Stomach (tissue), 9 donors: ENCODE data around the gene ATP6V0D1. TPM values are rescaled to one million over a fixed set of nuclear protein-coding genes. Genes with fewer than 3 reads are reported as not detected.
A peak's percentile ranks its signal among the peaks of the same experiment; 100 is the strongest.

Source experiments
- DNase-seq, 2 donors: peaks; one replicate each; pipeline versions ENCODE4 v3.0.0 to v3.0.0-alpha.2; 2013 to 2019
- H3K27ac ChIP-seq, 5 donors: fragments of 200-600 bp in 4 of 5; sonication (generic) in 4 of 5; one replicate each; pipeline ENCODE4 v1.5.1; 2013 to 2019; ENCODE audit warnings: mild to moderate bottlenecking in 1 of 5, moderate library complexity in 1 of 5
- H3K27me3 ChIP-seq, 3 donors: fragments of 200-600 bp; sonication (generic); one replicate each; pipeline ENCODE4 v1.5.1; 2017 to 2019; ENCODE audit warnings: mixed run types in 1 of 3
- H3K36me3 ChIP-seq, 4 donors: fragments of 200-600 bp; sonication (generic); 1 replicate in 3 of 4; 2 replicates in 1 of 4; pipeline ENCODE4 v1.5.1; 2016 to 2019
- H3K4me1 ChIP-seq, 4 donors: fragments of 200-600 bp; sonication (generic); one replicate each; pipeline ENCODE4 v1.5.1; 2016 to 2019
- H3K4me3 ChIP-seq, 4 donors: fragments of 200-600 bp; sonication (generic) in 3 of 4; one replicate each; pipeline ENCODE4 v1.5.1; 2016 to 2019; ENCODE audit warnings: mild to moderate bottlenecking in 1 of 4
- H3K9me3 ChIP-seq, 4 donors: fragments of 200-600 bp; sonication (generic); one replicate each; pipeline ENCODE4 v1.5.1; 2016 to 2019
- EP300 ChIP-seq: sonication (generic); formaldehyde crosslinking; IDR thresholded peaks from one replicate; pipeline ENCODE4 v1.6.1; 2017; ENCODE audit warnings: antibody characterized with exemption
- POLR2A ChIP-seq, 4 donors: fragments of 450-650 bp; IDR thresholded peaks; one replicate each; pipeline ENCODE4 v1.6.1; 2016; ENCODE audit warnings: antibody characterized with exemption in 4 of 4, control low read depth in 2 of 4, mild to moderate bottlenecking in 1 of 4, moderate library complexity in 1 of 4
- POLR2AphosphoS5 ChIP-seq, 3 donors: sonication (generic); formaldehyde crosslinking; IDR thresholded peaks; one replicate each; pipeline ENCODE4 v1.6.1; 2016; ENCODE audit warnings: antibody characterized with exemption in 3 of 3
- WGBS, 5 donors: extraction: QIAGEN DNeasy Blood & Tissue Kit in 3 of 5; methylation state at CpG; one replicate each; pipeline versions ENCODE4 v1.1.5 to v1.1.7; 2013 to 2018; 5-methylcytosine and 5-hydroxymethylcytosine counted together
- intact Hi-C: fragments of 100-400 bp; cut with DNase I; formaldehyde crosslinking; loops from one replicate; pipeline ENCODE4 v1.15.1; 2023; ENCODE audit warnings: low total_unique reads
- polyA plus RNA-seq, 3 donors: library from polyadenylated mRNA; stranded (reverse); fragments of 200-250 nt; gene quantifications; one replicate each; pipeline ENCODE4 v1.2.3, GENCODE V29; 2013
- total RNA-seq, 5 donors: library from RNA; depleted of rRNA; stranded (reverse); fragments of >200 nt; gene quantifications; one replicate each; pipeline versions ENCODE4 v1.1.0 to v1.2.3, GENCODE V29; 2014 to 2016
- TF ChIP-seq, protein P1 (sequence below), 7 experiments: fragments of 450-650 bp in 4 of 7; fragments of 200-600 bp in 3 of 7; sonication (generic) in 3 of 7; IDR thresholded peaks; one replicate each; pipeline ENCODE4 v1.5.1; 2016 to 2019; ENCODE audit warnings: antibody characterized with exemption in 7 of 7, control low read depth in 2 of 7, mild to moderate bottlenecking in 1 of 7
- donor health status: healthy with polysubstance abuse.
- donor health status: Bipolar disorder and iron deficiency.
- donor health status: healthy.

ATP6V0D1 gene
- total and polyA plus RNA-seq, 8 donors = 23.5 to 102 (median 64.9) TPM

DNA sequence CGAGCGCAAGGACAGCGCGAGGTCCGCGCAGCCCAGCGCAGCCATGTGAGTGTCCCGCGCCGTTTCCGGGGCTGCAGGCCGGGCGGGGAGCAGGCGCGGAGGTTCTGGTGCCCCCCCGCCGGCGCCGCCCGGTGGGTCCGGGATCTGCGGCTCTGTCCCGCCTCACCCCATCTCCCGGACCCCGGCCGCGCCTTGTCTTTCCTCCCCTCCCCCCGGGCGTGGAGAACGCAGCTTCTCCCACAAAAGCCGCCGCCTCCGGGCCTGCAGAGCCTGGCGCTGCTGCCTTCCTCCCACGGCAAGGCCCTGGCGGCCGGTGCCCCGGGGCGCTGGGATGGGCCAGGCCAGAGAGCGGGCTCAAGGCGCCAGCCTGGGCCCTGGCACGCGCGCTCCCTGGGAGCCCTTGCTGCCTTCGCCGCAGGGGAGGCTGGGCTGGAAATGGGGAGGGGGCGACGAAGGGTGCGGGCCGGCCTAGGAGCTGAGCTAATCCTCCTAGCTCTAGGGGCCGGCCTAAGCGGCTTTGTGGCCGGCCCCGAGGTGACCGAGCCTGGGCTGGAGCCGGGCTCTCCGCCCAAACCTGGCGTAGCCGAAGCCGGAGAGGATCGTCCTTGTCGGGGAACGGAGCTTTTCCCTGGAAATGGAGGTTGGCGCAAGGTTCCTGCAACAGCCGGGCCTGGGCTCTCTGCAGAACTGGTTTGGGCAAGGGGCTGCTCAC, 48.1 kb upstream of the ATP6V0D1 start:
- intact Hi-C loops = no loop called here
- H3K36me3 ChIP-seq = no peaks in the 10 kb centered on the region
- H3K4me1 ChIP-seq = peaks cover 15 to 56% (median 52%) of the 10 kb centered on the region in 4 donors
- 0 to 6% (median 1%) methylated on average over 1 to 64 of the region's 65 CpGs for WGBS, 5 donors
- H3K27ac ChIP-seq = peak overlapping the region; percentile 86 to 93 (median 89)
- peak overlapping the region; percentile 70 to 93 (median 84) for H3K4me3 ChIP-seq
- no peak for TF ChIP-seq POLR2A (IDR thresholded peaks at IDR 0.05)
- TF ChIP-seq POLR2AphosphoS5 (IDR thresholded peaks at IDR 0.05) = peak in 2 of 3 donors; percentile 4 to 53
- DNase-seq = peak in 1 of 2 donors; percentile 73
- H3K27me3 ChIP-seq = no peaks in the 10 kb centered on the region
- no peaks in the 10 kb centered on the region for H3K9me3 ChIP-seq

DNA sequence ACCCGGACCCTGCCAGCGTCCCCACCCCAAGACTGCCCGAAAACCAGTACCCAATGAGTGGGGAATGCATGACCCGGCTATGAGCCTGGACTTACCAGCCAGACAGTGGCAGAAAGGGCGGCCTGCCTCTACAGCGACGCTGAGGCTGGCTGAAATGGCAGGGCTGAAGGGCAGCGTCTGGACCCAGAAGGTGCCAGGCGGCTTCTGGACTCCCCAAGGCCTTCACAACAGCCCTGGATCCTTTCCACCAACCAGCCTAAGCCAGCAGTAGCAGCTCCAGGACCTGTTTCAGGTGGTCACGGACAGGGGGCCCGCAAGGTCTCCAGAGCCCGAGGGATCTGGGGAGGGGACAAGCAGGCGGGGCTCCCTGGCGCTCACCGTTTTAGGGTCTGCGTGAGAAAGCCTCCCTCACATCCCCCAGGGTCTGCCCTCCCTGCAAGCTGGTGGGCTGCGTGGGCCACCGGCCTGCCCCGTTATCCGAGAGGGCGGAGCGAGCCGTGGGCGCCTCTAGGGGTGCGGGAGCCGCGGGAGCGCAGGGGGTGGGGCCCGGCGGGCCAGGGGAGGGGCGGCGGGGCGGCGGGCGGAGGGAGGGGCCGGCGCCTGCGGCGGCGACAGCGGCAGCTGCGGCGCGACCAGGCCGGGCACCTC, 47.4 kb upstream of the ATP6V0D1 start, which contains the start of gene RIPOR1:
TSS of gene RIPOR1 (plus strand) at position 608 of the 648 bp plus-strand sequence. CDS start 9,618 bp downstream, outside the sequence.
- H3K27ac ChIP-seq = peak within 1 kb of the TSS; percentile 86 to 93 (median 89)
- no peaks in the 10 kb centered on the region for H3K9me3 ChIP-seq
- no peaks in the 10 kb centered on the region for H3K27me3 ChIP-seq
- peak; percentile 65 to 84 for DNase-seq
- peak within 1 kb of the TSS; percentile 70 to 93 (median 84) for H3K4me3 ChIP-seq
- peaks cover 15 to 54% (median 51%) of the 10 kb centered on the region in 4 donors for H3K4me1 ChIP-seq
- 2 to 34% (median 22%) methylated on average over 11 to 42 of the region's 45 CpGs for WGBS, 5 donors
- H3K36me3 ChIP-seq = no peaks in the 10 kb centered on the region
- intact Hi-C loops = no loop called here
- TF ChIP-seq POLR2A (IDR thresholded peaks at IDR 0.05) = no peak
- TF ChIP-seq, protein P1, sequence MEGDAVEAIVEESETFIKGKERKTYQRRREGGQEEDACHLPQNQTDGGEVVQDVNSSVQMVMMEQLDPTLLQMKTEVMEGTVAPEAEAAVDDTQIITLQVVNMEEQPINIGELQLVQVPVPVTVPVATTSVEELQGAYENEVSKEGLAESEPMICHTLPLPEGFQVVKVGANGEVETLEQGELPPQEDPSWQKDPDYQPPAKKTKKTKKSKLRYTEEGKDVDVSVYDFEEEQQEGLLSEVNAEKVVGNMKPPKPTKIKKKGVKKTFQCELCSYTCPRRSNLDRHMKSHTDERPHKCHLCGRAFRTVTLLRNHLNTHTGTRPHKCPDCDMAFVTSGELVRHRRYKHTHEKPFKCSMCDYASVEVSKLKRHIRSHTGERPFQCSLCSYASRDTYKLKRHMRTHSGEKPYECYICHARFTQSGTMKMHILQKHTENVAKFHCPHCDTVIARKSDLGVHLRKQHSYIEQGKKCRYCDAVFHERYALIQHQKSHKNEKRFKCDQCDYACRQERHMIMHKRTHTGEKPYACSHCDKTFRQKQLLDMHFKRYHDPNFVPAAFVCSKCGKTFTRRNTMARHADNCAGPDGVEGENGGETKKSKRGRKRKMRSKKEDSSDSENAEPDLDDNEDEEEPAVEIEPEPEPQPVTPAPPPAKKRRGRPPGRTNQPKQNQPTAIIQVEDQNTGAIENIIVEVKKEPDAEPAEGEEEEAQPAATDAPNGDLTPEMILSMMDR (IDR thresholded peaks at IDR 0.05) = no peak
- no peak for TF ChIP-seq POLR2AphosphoS5 (IDR thresholded peaks at IDR 0.05)
- TF ChIP-seq EP300 = no peak

DNA sequence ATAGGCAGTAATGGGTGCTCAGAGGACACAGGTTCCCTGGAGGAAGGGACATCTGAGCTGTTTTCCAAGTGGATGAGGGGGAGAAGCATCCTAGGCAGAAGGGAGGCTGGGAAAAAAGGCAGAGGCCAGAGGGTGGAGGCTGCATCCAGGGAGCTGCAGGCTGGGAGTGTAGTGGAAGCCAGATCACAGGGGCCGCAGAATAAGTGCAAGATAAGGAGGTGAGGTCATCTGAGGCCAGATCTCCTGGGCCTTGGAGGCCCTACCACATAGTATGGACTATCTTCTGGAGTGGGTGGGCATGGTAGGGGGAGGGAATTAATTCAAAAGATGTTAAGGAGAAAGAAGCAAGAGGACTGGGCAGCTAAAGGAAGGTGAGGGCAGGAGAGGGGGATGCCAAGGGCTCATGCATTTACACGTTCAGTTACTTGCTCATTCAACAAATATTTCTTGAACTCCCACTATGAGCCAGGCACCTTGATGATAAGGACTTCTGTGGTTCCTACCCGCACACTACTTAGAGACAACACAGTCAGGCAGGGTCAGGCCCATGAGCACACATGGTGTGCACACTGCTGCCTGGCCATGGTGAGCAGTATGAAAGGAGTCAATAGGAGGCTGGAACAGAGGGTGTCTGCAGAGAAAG, 45.3 kb upstream of the ATP6V0D1 start:
- Histone ChIP-seq H3K27me3 (no peaks in the 10 kb centered on the region), H3K4me3 (no peak overlapping the region), H3K4me1 (peaks cover 13 to 40% (median 35%) of the 10 kb centered on the region in 4 donors), H3K27ac (no peak overlapping the region), H3K36me3 (no peaks in the 10 kb centered on the region), H3K9me3 (no peaks in the 10 kb centered on the region)
- DNase-seq = no peak
- intact Hi-C loops = no loop called here
- TF ChIP-seq POLR2AphosphoS5 (IDR thresholded peaks at IDR 0.05) = no peak
- TF ChIP-seq POLR2A (IDR thresholded peaks at IDR 0.05) = no peak
- TF ChIP-seq, protein P1 (IDR thresholded peaks at IDR 0.05) = no peak
- TF ChIP-seq EP300 = no peak
- 40 to 63% (median 61%) methylated on average over 3 of the region's 3 CpGs for WGBS, 5 donors

DNA sequence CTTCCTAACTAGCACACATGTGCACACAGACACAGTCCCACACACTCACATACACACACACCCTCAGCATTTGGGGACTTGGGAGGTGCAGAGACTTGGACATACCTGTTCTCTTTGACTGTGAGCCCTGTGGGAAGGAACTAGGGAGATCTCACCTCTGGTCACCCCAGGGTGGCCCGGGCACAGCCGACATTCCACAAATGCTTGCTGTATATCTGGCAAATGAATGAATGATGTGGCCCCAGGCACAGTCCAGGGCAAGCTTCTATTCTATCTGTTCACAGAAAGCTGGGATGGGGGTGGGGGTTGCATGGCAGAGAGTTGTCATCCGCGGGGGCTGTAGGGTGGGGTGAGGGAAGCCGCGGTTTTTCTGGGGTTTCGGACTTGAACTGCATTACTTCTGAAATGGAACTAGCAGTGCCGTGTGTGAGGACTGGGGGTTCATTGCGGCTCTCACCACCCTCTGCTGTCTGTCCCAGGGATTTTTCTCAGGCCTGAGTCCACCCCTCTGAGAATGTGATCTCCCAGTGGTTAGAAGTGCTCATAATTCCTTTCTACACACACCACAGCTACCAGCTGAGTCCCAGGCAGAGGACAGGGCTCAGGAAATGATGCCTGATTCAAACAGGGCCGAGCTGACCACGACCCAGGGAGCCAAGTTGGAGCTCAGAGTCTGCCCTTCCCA, 44.4 kb upstream of the ATP6V0D1 start:
- DNase-seq = peak in 1 of 2 donors; percentile 4
- 71 to 83% (median 74%) methylated on average over 11 of the region's 11 CpGs for WGBS, 5 donors
- intact Hi-C loops = no loop called here
- Histone ChIP-seq H3K4me1 (peaks cover 6 to 35% (median 29%) of the 10 kb centered on the region in 4 donors), H3K9me3 (no peaks in the 10 kb centered on the region), H3K27me3 (no peaks in the 10 kb centered on the region), H3K36me3 (no peaks in the 10 kb centered on the region), H3K27ac (no peak overlapping the region), H3K4me3 (no peak overlapping the region)
- TF ChIP-seq POLR2A (IDR thresholded peaks at IDR 0.05) (no peak), POLR2AphosphoS5 (IDR thresholded peaks at IDR 0.05) (no peak)
- TF ChIP-seq, protein P1 (IDR thresholded peaks at IDR 0.05) = no peak
